Measurements from ENCODE around the gene CPVL. TPM values are rescaled to one million over a fixed set of nuclear protein-coding genes. Genes with fewer than 3 reads are reported as not detected.

CPVL gene
- polyA plus RNA-seq, 3 donors = 410 to 1,111 (median 1,108) TPM

DNA sequence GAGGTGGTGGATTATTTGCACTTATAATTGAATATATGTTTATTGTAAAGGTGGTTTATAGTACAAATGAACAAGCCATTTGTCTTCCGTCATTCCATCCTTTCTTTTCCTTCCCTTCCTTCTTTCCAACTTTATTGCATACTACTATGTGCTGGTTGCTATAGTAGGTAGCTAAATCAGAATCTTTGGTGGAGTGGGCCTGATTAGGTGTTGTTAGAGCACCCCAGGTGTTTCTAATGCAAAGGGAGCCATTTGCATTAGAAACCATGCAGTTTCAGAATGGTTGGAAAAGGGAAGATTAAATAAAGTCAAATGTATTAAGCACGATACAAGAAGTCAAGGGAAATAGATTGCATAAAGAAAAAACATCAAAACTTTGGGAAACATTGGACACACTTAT is 99.4 kb downstream of the CPVL start:
- Histone ChIP-seq H3K4me3 (replicated peaks in 1 of 3; ENCODE audit: low read depth in 2 of 3, low read length in 3 of 3) (no peak overlapping the region), H3K9me3 (replicated peaks in 1 of 2; ENCODE audit: control insufficient read depth in 1 of 2, insufficient read depth in 1 of 2, low read length in 2 of 2) (no peaks in the 10 kb centered on the region), H3K9ac (ENCODE audit: insufficient read depth, low read length, poor library complexity, severe bottlenecking) (no peak overlapping the region), H3K27me3 (ENCODE audit: control insufficient read depth in 2 of 2, insufficient read depth in 2 of 2, low read length in 2 of 2) (no peaks in the 10 kb centered on the region), H3K27ac (ENCODE audit: low read depth in 1 of 2, low read length in 2 of 2) (no peak overlapping the region), H3K79me2 (ENCODE audit: insufficient read depth, low read length) (no peaks in the 10 kb centered on the region), H3K4me1 (ENCODE audit: control insufficient read depth in 1 of 2, insufficient read depth in 2 of 2, low read length in 2 of 2) (no peaks in the 10 kb centered on the region), H3K4me2 (replicated peaks; ENCODE audit: extremely low read depth, low read length, poor library complexity, severe bottlenecking) (no peak overlapping the region), H3K36me3 (replicated peaks in 1 of 2; ENCODE audit: control insufficient read depth in 1 of 2, insufficient read depth in 2 of 2, low read length in 2 of 2) (peaks cover 0 to 67% of the 10 kb centered on the region in 2 donors), H2AFZ (ENCODE audit: insufficient read depth, low read depth, low read length, poor library complexity, severe bottlenecking) (no peak overlapping the region), H4K20me1 (ENCODE audit: insufficient read depth, low read length) (peaks cover 95% of the 10 kb centered on the region)
- peaks cover 0 to 17% (median under 1%) of the 10 kb centered on the region in 7 donors for H3K9me3 Mint-ChIP-seq
- no CpG with 5 or more reads among the region's 2 CpGs for WGBS (ENCODE audit: insufficient coverage)
- H3K27ac Mint-ChIP-seq = no peak overlapping the region
- DNase-seq = no peak
- TF ChIP-seq, protein P1, sequence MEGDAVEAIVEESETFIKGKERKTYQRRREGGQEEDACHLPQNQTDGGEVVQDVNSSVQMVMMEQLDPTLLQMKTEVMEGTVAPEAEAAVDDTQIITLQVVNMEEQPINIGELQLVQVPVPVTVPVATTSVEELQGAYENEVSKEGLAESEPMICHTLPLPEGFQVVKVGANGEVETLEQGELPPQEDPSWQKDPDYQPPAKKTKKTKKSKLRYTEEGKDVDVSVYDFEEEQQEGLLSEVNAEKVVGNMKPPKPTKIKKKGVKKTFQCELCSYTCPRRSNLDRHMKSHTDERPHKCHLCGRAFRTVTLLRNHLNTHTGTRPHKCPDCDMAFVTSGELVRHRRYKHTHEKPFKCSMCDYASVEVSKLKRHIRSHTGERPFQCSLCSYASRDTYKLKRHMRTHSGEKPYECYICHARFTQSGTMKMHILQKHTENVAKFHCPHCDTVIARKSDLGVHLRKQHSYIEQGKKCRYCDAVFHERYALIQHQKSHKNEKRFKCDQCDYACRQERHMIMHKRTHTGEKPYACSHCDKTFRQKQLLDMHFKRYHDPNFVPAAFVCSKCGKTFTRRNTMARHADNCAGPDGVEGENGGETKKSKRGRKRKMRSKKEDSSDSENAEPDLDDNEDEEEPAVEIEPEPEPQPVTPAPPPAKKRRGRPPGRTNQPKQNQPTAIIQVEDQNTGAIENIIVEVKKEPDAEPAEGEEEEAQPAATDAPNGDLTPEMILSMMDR (IDR thresholded peaks at IDR 0.05) = no peak
- H3K36me3 Mint-ChIP-seq = peaks cover 63 to 80% of the 10 kb centered on the region in 2 donors
- peaks cover 0 to 3% (median 1%) of the 10 kb centered on the region in 3 donors for H3K27me3 Mint-ChIP-seq (ENCODE audit: low read depth in 3 of 3)
- peaks cover 3% of the 10 kb centered on the region for H3K4me1 Mint-ChIP-seq
- no peak overlapping the region for H3K4me3 Mint-ChIP-seq
- intact Hi-C loops (cut with micrococcal nuclease) = no loop called here

DNA sequence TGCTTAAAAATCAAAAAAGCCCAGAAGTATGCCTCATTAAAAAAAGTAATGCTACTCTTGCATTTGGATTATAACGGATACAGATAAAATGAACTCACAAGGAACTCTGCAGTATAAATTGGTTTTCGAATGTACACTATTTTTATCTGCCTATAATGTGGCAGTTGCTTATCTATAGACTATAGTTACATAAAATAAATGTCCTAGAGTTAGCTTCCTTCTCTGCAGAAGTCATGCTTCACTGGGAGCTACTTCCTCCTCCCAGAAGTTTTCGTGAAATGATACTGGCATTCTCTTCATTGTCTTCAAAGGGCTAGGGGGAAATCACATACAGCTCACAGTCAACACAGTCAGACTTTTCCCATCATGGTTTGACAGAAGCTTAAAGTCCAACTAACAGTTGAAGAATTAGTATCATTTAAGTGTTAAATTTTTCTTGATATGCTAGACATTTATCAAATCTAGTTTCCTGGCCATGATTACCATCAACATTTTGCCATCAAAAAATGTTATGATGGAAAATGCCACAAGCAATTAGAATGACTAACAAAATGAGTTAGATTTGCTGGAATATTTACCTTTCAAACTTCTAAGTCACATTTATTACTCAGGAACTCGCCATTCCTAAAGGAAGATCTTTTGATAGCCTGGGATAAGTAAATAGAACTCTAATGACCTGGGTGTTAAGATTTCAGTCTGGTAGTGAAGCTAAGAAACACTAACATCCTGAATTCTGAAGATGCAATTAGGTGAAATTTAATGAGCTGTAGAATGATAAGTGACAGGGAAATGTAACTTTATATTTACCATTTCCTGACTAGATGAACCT is 100.9 kb downstream of the CPVL start:
- H4K20me1 ChIP-seq (ENCODE audit: insufficient read depth, low read length) = peaks cover 98% of the 10 kb centered on the region
- no CpG with 5 or more reads among the region's 4 CpGs for WGBS (ENCODE audit: insufficient coverage)
- Mint-ChIP-seq H3K36me3 (peaks cover 63 to 79% of the 10 kb centered on the region in 2 donors), H3K4me3 (no peak overlapping the region), H3K9me3 (peaks cover 0 to 17% (median 0%) of the 10 kb centered on the region in 7 donors), H3K27me3 (ENCODE audit: low read depth in 3 of 3) (peaks cover 0 to 3% (median 1%) of the 10 kb centered on the region in 3 donors), H3K27ac (no peak overlapping the region), H3K4me1 (peaks cover 3% of the 10 kb centered on the region)
- no peaks in the 10 kb centered on the region for H3K4me1 ChIP-seq (ENCODE audit: control insufficient read depth in 1 of 2, insufficient read depth in 2 of 2, low read length in 2 of 2)
- DNase-seq = no peak
- H3K27ac ChIP-seq (ENCODE audit: low read depth in 1 of 2, low read length in 2 of 2) = no peak overlapping the region
- H3K4me2 ChIP-seq (replicated peaks; ENCODE audit: extremely low read depth, low read length, poor library complexity, severe bottlenecking) = no peak overlapping the region
- TF ChIP-seq, protein P1 (IDR thresholded peaks at IDR 0.05) = no peak
- H3K4me3 ChIP-seq (replicated peaks in 1 of 3; ENCODE audit: low read depth in 2 of 3, low read length in 3 of 3) = no peak overlapping the region
- intact Hi-C loops (cut with micrococcal nuclease) = no loop called here
- H3K27me3 ChIP-seq (ENCODE audit: control insufficient read depth in 2 of 2, insufficient read depth in 2 of 2, low read length in 2 of 2) = no peaks in the 10 kb centered on the region
- no peaks in the 10 kb centered on the region for H3K9me3 ChIP-seq (replicated peaks in 1 of 2; ENCODE audit: control insufficient read depth in 1 of 2, insufficient read depth in 1 of 2, low read length in 2 of 2)
- H2AFZ ChIP-seq (ENCODE audit: insufficient read depth, low read depth, low read length, poor library complexity, severe bottlenecking) = no peak overlapping the region
- H3K36me3 ChIP-seq (replicated peaks in 1 of 2; ENCODE audit: control insufficient read depth in 1 of 2, insufficient read depth in 2 of 2, low read length in 2 of 2) = peaks cover 0 to 73% of the 10 kb centered on the region in 2 donors
- no peak overlapping the region for H3K9ac ChIP-seq (ENCODE audit: insufficient read depth, low read length, poor library complexity, severe bottlenecking)
- H3K79me2 ChIP-seq (ENCODE audit: insufficient read depth, low read length) = no peaks in the 10 kb centered on the region

Data from CD14-positive monocyte (primary cell).